Measurements from ENCODE around the gene TNFRSF13B.
"Not testable (repeated sequence)": the region's sequence is repeated elsewhere in the genome, so short reads cannot be mapped to it uniquely, and the experiment has no call there.

Gene TNFRSF13B

GRCh38 chr17:16906680-16907079 lies 65.2 kb downstream of the TNFRSF13B start:
- DNase-seq, result no peak

- DNase-seq, result no peak
Measured at GRCh38 chr17:16905593-16906191, 66.2 kb downstream of the TNFRSF13B start.

GRCh38 chr17:16903070-16903469 lies 68.8 kb downstream of the TNFRSF13B start:
- not testable (repeated sequence) for DNase-seq

- DNase-seq, result no peak
Measured at GRCh38 chr17:16900288-16900882, 71.5 kb downstream of the TNFRSF13B start.

GRCh38 chr17:16897211-16897896 lies 74.6 kb downstream of the TNFRSF13B start:
- not testable (repeated sequence) for DNase-seq

GRCh38 chr17:16896235-16896634 lies 75.7 kb downstream of the TNFRSF13B start:
- DNase-seq, result not testable (repeated sequence)

GRCh38 chr17:16893527-16893926 lies 78.4 kb downstream of the TNFRSF13B start:
- DNase-seq, result not testable (repeated sequence)

- not testable (repeated sequence) for DNase-seq
Measured at GRCh38 chr17:16892876-16893454, 79.0 kb downstream of the TNFRSF13B start.

- no peak for DNase-seq
Measured at GRCh38 chr17:16889088-16889465, 82.8 kb downstream of the TNFRSF13B start.

Measured in stimulated activated CD4-positive, alpha-beta T cell treated with anti-CD3 and anti-CD28 coated beads, Interleukin-2, amount 100 ng/mL, for 48 hours (primary cell).